Measurements from ENCODE around the gene EHD4.

EHD4 gene

GRCh38 chr15:41852736-41853590, 119.4 kb downstream of the EHD4 start:
- peaks cover 8% of the 10 kb centered on the region for H3K36me3 ChIP-seq (ENCODE audit: control insufficient read depth, insufficient read depth, low read length)
- H3K9ac ChIP-seq (ENCODE audit: low read depth, low read length) = no peak overlapping the region
- no peak overlapping the region for H3K4me3 ChIP-seq (ENCODE audit: low read depth, low read length)
- H3K27ac ChIP-seq (ENCODE audit: low read depth, low read length) = no peak overlapping the region
- H3K4me1 ChIP-seq (ENCODE audit: control insufficient read depth, insufficient read depth, low read length) = 0 out of 2 replicates have a peak, but pooled peaks cover 6% of the 10 kb centered on the region
- H3K27me3 ChIP-seq (ENCODE audit: control insufficient read depth, insufficient read depth, low read length) = no peaks in the 10 kb centered on the region
- H3K9me3 ChIP-seq (ENCODE audit: control insufficient read depth, insufficient read depth, low read length) = no peaks in the 10 kb centered on the region

DNA sequence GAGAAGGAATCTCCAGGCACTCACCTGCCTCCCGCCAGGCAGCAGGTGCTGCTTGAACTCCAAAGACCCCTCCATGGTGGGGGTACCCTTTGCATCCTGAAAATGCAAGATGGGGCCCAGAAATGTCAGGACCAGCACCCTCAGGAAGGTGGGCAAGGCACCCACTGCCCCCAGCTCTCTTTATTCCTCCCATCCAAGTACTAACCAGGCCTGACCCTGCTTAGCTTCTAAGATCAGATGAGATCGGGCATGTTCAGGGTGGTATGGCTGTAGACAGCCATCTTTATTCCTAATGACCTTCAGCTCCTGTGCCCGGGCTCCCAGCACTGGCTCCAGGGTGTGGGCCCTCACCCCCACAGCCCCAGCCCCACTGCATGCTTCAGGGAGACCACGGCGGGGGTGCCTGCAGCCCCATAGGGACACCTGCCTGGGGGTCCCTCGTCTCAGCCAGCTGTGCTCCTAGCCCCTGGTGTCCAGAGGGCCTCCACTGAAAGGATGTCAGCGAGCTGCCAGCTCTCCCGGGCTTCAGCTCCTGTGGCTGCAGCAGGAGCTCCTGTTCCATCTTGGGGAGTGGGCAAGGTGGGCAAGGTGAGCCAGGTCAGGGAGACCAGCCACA, 120.5 kb downstream of the EHD4 start:
- Histone ChIP-seq H3K9ac (ENCODE audit: low read depth, low read length) (no peak overlapping the region), H3K27me3 (ENCODE audit: control insufficient read depth, insufficient read depth, low read length) (no peaks in the 10 kb centered on the region), H3K4me3 (ENCODE audit: low read depth, low read length) (no peak overlapping the region), H3K4me1 (ENCODE audit: control insufficient read depth, insufficient read depth, low read length) (0 out of 2 replicates have a peak, but pooled peaks cover 6% of the 10 kb centered on the region), H3K27ac (ENCODE audit: low read depth, low read length) (no peak overlapping the region), H3K9me3 (ENCODE audit: control insufficient read depth, insufficient read depth, low read length) (no peaks in the 10 kb centered on the region), H3K36me3 (ENCODE audit: control insufficient read depth, insufficient read depth, low read length) (peaks cover 15% of the 10 kb centered on the region)

GRCh38 chr15:41851167-41851523, 121.2 kb downstream of the EHD4 start:
- H3K9me3 ChIP-seq (ENCODE audit: control insufficient read depth, insufficient read depth, low read length) = no peaks in the 10 kb centered on the region
- H3K9ac ChIP-seq (ENCODE audit: low read depth, low read length) = no peak overlapping the region
- H3K27ac ChIP-seq (ENCODE audit: low read depth, low read length) = no peak overlapping the region
- H3K4me1 ChIP-seq (ENCODE audit: control insufficient read depth, insufficient read depth, low read length) = 0 out of 2 replicates have a peak, but pooled peaks cover 6% of the 10 kb centered on the region
- no peak overlapping the region for H3K4me3 ChIP-seq (ENCODE audit: low read depth, low read length)
- H3K36me3 ChIP-seq (ENCODE audit: control insufficient read depth, insufficient read depth, low read length) = peaks cover 23% of the 10 kb centered on the region
- H3K27me3 ChIP-seq (ENCODE audit: control insufficient read depth, insufficient read depth, low read length) = no peaks in the 10 kb centered on the region

GRCh38 chr15:41850482-41851166, 121.7 kb downstream of the EHD4 start:
- Histone ChIP-seq H3K27me3 (ENCODE audit: control insufficient read depth, insufficient read depth, low read length) (no peaks in the 10 kb centered on the region), H3K27ac (ENCODE audit: low read depth, low read length) (no peak overlapping the region), H3K36me3 (ENCODE audit: control insufficient read depth, insufficient read depth, low read length) (peaks cover 26% of the 10 kb centered on the region), H3K9ac (ENCODE audit: low read depth, low read length) (no peak overlapping the region), H3K9me3 (ENCODE audit: control insufficient read depth, insufficient read depth, low read length) (no peaks in the 10 kb centered on the region), H3K4me3 (ENCODE audit: low read depth, low read length) (no peak overlapping the region), H3K4me1 (ENCODE audit: control insufficient read depth, insufficient read depth, low read length) (0 out of 2 replicates have a peak, but pooled peaks cover 4% of the 10 kb centered on the region)

DNA sequence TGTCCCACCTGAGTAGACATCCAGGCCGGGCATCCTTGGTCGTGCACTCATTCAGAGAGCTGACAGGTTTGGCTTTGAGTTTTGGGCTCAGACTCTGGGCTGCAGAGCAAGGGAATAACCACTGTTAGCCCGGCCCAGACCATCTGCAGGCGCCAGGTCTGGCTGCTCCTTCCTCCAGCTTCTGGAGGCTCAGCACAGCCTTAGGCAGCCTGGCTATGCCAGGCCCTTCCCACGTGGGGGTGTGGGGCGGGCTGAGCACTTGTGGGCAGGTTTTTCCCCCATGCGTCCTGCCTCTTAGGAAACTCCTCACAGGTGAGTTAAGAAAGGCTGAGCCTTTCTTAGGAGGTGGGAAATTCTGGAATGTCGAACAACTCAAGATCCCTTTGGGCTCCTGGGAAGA, 122.5 kb downstream of the EHD4 start:
- Histone ChIP-seq H3K36me3 (ENCODE audit: control insufficient read depth, insufficient read depth, low read length) (peaks cover 33% of the 10 kb centered on the region), H3K27me3 (ENCODE audit: control insufficient read depth, insufficient read depth, low read length) (no peaks in the 10 kb centered on the region), H3K4me3 (ENCODE audit: low read depth, low read length) (no peak overlapping the region), H3K9ac (ENCODE audit: low read depth, low read length) (no peak overlapping the region), H3K27ac (ENCODE audit: low read depth, low read length) (no peak overlapping the region), H3K9me3 (ENCODE audit: control insufficient read depth, insufficient read depth, low read length) (no peaks in the 10 kb centered on the region), H3K4me1 (ENCODE audit: control insufficient read depth, insufficient read depth, low read length) (no peaks in the 10 kb centered on the region)

- Histone ChIP-seq H3K36me3 (ENCODE audit: control insufficient read depth, insufficient read depth, low read length) (peaks cover 37% of the 10 kb centered on the region), H3K9ac (ENCODE audit: low read depth, low read length) (no peak overlapping the region), H3K9me3 (ENCODE audit: control insufficient read depth, insufficient read depth, low read length) (no peaks in the 10 kb centered on the region), H3K27me3 (ENCODE audit: control insufficient read depth, insufficient read depth, low read length) (no peaks in the 10 kb centered on the region), H3K4me1 (ENCODE audit: control insufficient read depth, insufficient read depth, low read length) (no peaks in the 10 kb centered on the region), H3K4me3 (ENCODE audit: low read depth, low read length) (no peak overlapping the region), H3K27ac (ENCODE audit: low read depth, low read length) (no peak overlapping the region)
Measured at GRCh38 chr15:41849204-41849603, 123.2 kb downstream of the EHD4 start.

DNA sequence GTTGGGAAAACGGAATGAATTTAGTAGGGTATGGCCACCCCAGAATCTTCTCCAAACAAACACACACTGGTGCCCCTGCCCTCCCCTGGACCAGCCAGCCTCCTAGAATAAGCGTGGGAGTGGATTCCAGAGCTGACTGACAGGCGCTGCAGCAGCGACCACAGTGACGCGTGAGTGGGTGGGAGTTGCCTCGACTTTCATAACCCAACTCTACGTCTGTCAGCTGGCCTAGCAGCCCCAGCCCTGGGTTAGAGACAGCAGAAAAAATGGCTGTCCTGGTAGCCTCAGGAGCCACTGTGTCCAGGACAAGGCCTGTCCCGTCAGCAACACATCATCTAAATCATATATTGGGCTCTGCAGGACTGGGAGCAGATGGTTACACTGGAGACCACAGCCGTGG, 123.7 kb downstream of the EHD4 start:
- Histone ChIP-seq H3K4me3 (ENCODE audit: low read depth, low read length) (no peak overlapping the region), H3K27ac (ENCODE audit: low read depth, low read length) (no peak overlapping the region), H3K27me3 (ENCODE audit: control insufficient read depth, insufficient read depth, low read length) (no peaks in the 10 kb centered on the region), H3K36me3 (ENCODE audit: control insufficient read depth, insufficient read depth, low read length) (peaks cover 37% of the 10 kb centered on the region), H3K9me3 (ENCODE audit: control insufficient read depth, insufficient read depth, low read length) (no peaks in the 10 kb centered on the region), H3K9ac (ENCODE audit: low read depth, low read length) (no peak overlapping the region), H3K4me1 (ENCODE audit: control insufficient read depth, insufficient read depth, low read length) (no peaks in the 10 kb centered on the region)

DNA sequence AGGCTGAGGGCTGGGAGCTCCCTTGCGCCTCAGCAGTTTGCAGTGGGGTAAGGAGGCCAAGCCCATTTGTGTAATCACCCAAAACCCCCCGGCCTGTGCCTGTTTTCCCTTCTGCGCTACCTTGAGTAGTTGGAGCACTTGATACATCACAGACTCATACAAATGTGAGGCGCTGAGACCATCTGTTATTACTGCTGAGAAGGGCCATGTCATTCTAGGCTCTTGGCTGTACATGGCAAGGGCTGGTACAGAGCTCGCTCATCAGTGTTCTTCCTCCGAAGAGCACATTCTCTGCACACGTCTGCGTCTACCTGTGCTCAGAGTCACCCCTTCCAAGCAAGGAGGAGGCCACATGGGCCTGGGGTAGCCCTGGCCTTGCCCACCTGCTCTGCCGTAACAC, 124.4 kb downstream of the EHD4 start:
- no peak overlapping the region for H3K27ac ChIP-seq (ENCODE audit: low read depth, low read length)

GRCh38 chr15:41847206-41847605, 125.2 kb downstream of the EHD4 start:
- Histone ChIP-seq H3K36me3 (ENCODE audit: control insufficient read depth, insufficient read depth, low read length) (peaks cover 37% of the 10 kb centered on the region), H3K27me3 (ENCODE audit: control insufficient read depth, insufficient read depth, low read length) (no peaks in the 10 kb centered on the region), H3K9me3 (ENCODE audit: control insufficient read depth, insufficient read depth, low read length) (no peaks in the 10 kb centered on the region), H3K27ac (ENCODE audit: low read depth, low read length) (no peak overlapping the region), H3K4me1 (ENCODE audit: control insufficient read depth, insufficient read depth, low read length) (no peaks in the 10 kb centered on the region), H3K4me3 (ENCODE audit: low read depth, low read length) (no peak overlapping the region), H3K9ac (ENCODE audit: low read depth, low read length) (no peak overlapping the region)

More for the DNA sequence above, 124.4 kb downstream of the EHD4 start:
- Histone ChIP-seq H3K9ac (ENCODE audit: low read depth, low read length) (no peak overlapping the region), H3K27me3 (ENCODE audit: control insufficient read depth, insufficient read depth, low read length) (no peaks in the 10 kb centered on the region), H3K4me3 (ENCODE audit: low read depth, low read length) (no peak overlapping the region), H3K9me3 (ENCODE audit: control insufficient read depth, insufficient read depth, low read length) (no peaks in the 10 kb centered on the region), H3K4me1 (ENCODE audit: control insufficient read depth, insufficient read depth, low read length) (no peaks in the 10 kb centered on the region), H3K36me3 (ENCODE audit: control insufficient read depth, insufficient read depth, low read length) (peaks cover 37% of the 10 kb centered on the region)
